SU-DHL-6 (cell line): Measurements from ENCODE around the gene GNRHR.

Source experiments
- EZH2phosphoT487 ChIP-seq: fragments of 200-600 bp; sonication (generic), shearing (Covaris generic); conservative IDR thresholded peaks from 2 replicates; pipeline ENCODE4 v1.6.1; 2018; ENCODE audit warnings: mild to moderate bottlenecking, antibody characterized with exemption, low read length, moderate library complexity, mixed read lengths
- TF ChIP-seq, protein P1 (sequence below): fragments of 200-600 bp; sonication (generic); IDR thresholded peaks from one replicate; pipeline ENCODE4 v1.5.1; 2017; ENCODE audit warnings: antibody characterized with exemption, mild to moderate bottlenecking, low read length, moderate library complexity; ENCODE audit not compliant: insufficient read depth, poor library complexity, severe bottlenecking

DNA sequence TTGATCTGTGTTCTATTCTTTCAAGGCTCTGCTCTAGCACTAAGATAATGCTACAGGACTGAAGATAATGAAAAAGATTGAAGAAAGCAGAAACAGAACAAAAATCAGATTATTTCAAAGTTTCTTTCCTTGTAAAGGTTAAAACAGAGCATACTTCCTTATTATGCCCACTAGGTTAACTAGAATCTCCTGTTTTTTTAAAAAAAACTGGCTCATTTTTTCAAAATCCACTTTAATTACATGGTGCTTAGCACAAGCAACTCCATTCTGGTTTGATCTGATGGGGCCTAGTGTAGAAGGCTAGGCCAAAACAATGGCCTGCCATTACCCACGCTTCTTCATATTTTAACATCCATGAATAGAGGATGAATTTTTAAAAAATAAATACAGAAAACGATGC, 52.0 kb downstream of the GNRHR start:
- TF ChIP-seq, protein P1, sequence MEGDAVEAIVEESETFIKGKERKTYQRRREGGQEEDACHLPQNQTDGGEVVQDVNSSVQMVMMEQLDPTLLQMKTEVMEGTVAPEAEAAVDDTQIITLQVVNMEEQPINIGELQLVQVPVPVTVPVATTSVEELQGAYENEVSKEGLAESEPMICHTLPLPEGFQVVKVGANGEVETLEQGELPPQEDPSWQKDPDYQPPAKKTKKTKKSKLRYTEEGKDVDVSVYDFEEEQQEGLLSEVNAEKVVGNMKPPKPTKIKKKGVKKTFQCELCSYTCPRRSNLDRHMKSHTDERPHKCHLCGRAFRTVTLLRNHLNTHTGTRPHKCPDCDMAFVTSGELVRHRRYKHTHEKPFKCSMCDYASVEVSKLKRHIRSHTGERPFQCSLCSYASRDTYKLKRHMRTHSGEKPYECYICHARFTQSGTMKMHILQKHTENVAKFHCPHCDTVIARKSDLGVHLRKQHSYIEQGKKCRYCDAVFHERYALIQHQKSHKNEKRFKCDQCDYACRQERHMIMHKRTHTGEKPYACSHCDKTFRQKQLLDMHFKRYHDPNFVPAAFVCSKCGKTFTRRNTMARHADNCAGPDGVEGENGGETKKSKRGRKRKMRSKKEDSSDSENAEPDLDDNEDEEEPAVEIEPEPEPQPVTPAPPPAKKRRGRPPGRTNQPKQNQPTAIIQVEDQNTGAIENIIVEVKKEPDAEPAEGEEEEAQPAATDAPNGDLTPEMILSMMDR = no peak
- TF ChIP-seq EZH2phosphoT487 = no peak
